Esophagus muscularis mucosa (tissue), 4 donors: Measurements from ENCODE around the gene HHIPL1.

Source experiments
- CTCF ChIP-seq, 3 experiments: fragments of 200-600 bp in 2 of 3; fragments of 450-650 bp in 1 of 3; sonication (generic) in 2 of 3; IDR thresholded peaks; one replicate each; pipeline ENCODE4 v1.5.1; 2017 to 2019; ENCODE audit warnings: antibody characterized with exemption in 3 of 3, mild to moderate bottlenecking in 2 of 3, moderate library complexity in 1 of 3
- EP300 ChIP-seq: sonication (generic); formaldehyde crosslinking; IDR thresholded peaks from one replicate; pipeline ENCODE4 v1.6.1; 2017; ENCODE audit warnings: antibody characterized with exemption
- POLR2A ChIP-seq: fragments of 450-650 bp; IDR thresholded peaks from one replicate; pipeline ENCODE4 v1.6.1; 2017; ENCODE audit warnings: antibody characterized with exemption, moderate library complexity, mild to moderate bottlenecking, low read depth
- POLR2AphosphoS5 ChIP-seq, 2 donors: sonication (generic); formaldehyde crosslinking; IDR thresholded peaks; one replicate each; pipeline ENCODE4 v1.6.1; 2017; ENCODE audit warnings: antibody characterized with exemption in 2 of 2

GRCh38 chr14:99612738-99613330 is 32.1 kb upstream of the HHIPL1 start:
- TF ChIP-seq CTCF (IDR thresholded peaks at IDR 0.05) (no peak), POLR2A (no peak), EP300 (no peak), POLR2AphosphoS5 (IDR thresholded peaks at IDR 0.05) (no peak)
